NCI-H187 treated with DMSO at 0.1 percent for 48 hours (cell line): ENCODE measurements around the gene DDI1.
"Not testable (repeated sequence)": the region's sequence is repeated elsewhere in the genome, so short reads cannot be mapped to it uniquely, and the experiment has no call there.

Experiments used
- DNase-seq: peaks from one replicate; lab custom pipeline; 2025; lab: John Stamatoyannopoulos, UW

Gene DDI1

GRCh38 chr11:104041792-104042191 lies 5.4 kb downstream of the DDI1 start:
- no peak for DNase-seq

GRCh38 chr11:104043142-104043541 lies 6.7 kb downstream of the DDI1 start:
- no peak for DNase-seq

GRCh38 chr11:104043678-104044239 lies 7.3 kb downstream of the DDI1 start:
- DNase-seq = no peak

- DNase-seq = no peak
These were observed 9.9 kb downstream of the DDI1 start for GRCh38 chr11:104046331-104046730.

GRCh38 chr11:104046858-104047257 lies 10.4 kb downstream of the DDI1 start:
- not testable (repeated sequence) for DNase-seq

- DNase-seq = no peak
These were observed 12.7 kb downstream of the DDI1 start for GRCh38 chr11:104049116-104049515.

- no peak for DNase-seq
These were observed 15.3 kb downstream of the DDI1 start for GRCh38 chr11:104051778-104052177.

GRCh38 chr11:104053743-104054478 lies 17.5 kb downstream of the DDI1 start:
- no peak for DNase-seq

- DNase-seq = no peak
These were observed 18.6 kb downstream of the DDI1 start for GRCh38 chr11:104054911-104055529.

- DNase-seq = no peak
These were observed 19.2 kb downstream of the DDI1 start for GRCh38 chr11:104055596-104055995.

- no peak for DNase-seq
These were observed 21.5 kb downstream of the DDI1 start for GRCh38 chr11:104057908-104058307.

GRCh38 chr11:104058680-104059079 lies 22.2 kb downstream of the DDI1 start:
- DNase-seq = no peak

GRCh38 chr11:104060004-104060794 lies 23.8 kb downstream of the DDI1 start:
- no peak for DNase-seq

- no peak for DNase-seq
These were observed 24.4 kb downstream of the DDI1 start for GRCh38 chr11:104060820-104061219.

- no peak for DNase-seq
These were observed 25.5 kb downstream of the DDI1 start for GRCh38 chr11:104061853-104062521.

- no peak for DNase-seq
These were observed 27.7 kb downstream of the DDI1 start for GRCh38 chr11:104064034-104064630.

- no peak for DNase-seq
These were observed 31.1 kb downstream of the DDI1 start for GRCh38 chr11:104067534-104067933.

- DNase-seq = no peak
These were observed 37.7 kb downstream of the DDI1 start for GRCh38 chr11:104073950-104074705.

- DNase-seq = no peak
These were observed 38.7 kb downstream of the DDI1 start for GRCh38 chr11:104075091-104075490.

- no peak for DNase-seq
These were observed 39.3 kb downstream of the DDI1 start for GRCh38 chr11:104075706-104076105.

GRCh38 chr11:104076455-104076854 lies 40.0 kb downstream of the DDI1 start:
- no peak for DNase-seq
